ENCODE results near the gene PWWP2B.

DNA sequence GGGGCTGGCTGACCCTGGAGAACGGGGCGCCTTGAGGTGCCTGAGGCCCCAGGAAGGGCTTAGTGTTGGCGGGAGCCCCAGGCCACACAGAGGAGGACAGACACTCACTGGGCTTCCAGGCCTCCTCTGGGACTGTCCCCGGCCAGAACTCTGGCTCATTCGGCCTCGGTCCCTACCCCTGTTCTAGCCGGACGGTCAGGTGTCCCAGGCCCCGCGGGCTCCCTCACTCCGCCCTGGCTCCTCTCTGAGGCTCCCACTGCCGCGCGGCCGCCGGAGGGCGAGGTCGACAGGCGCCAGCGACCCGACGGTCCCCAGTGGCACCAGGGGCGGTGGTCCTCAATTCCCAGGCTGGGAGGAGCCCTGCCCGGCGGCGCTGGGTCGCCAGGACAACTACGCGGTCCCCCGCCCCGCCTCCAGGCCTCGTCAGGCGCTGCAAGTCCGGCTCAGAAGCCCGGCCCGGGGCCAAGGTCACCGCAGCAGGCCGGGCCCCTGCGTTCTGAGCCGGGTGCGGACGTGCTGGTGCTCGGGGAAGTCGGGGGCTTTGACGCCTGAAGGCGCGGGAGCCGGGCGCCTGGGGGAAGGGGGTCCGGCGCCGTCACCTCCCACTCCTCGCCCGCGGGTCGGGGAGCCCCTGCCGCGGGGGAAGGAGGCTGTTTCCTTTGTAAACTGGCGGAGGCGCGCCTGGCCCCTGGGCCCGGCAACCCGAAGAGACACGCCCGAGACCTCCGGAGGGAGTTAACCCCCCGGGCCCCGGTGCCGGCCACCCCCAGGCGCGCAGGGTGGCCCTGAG is 1.1 kb upstream of the PWWP2B start:
- TF ChIP-seq, protein P1, sequence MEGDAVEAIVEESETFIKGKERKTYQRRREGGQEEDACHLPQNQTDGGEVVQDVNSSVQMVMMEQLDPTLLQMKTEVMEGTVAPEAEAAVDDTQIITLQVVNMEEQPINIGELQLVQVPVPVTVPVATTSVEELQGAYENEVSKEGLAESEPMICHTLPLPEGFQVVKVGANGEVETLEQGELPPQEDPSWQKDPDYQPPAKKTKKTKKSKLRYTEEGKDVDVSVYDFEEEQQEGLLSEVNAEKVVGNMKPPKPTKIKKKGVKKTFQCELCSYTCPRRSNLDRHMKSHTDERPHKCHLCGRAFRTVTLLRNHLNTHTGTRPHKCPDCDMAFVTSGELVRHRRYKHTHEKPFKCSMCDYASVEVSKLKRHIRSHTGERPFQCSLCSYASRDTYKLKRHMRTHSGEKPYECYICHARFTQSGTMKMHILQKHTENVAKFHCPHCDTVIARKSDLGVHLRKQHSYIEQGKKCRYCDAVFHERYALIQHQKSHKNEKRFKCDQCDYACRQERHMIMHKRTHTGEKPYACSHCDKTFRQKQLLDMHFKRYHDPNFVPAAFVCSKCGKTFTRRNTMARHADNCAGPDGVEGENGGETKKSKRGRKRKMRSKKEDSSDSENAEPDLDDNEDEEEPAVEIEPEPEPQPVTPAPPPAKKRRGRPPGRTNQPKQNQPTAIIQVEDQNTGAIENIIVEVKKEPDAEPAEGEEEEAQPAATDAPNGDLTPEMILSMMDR (IDR thresholded peaks at IDR 0.05): no peak
- TF ChIP-seq POLR2AphosphoS5 (IDR thresholded peaks at IDR 0.05; ENCODE audit: low read depth, low read length) (0 out of 2 replicates have a peak, but pooled peaks have one; percentile 16), SIN3A (IDR thresholded peaks at IDR 0.05; ENCODE audit: borderline replicate concordance, insufficient read depth, low read depth, low read length) (0 out of 2 replicates have a peak, but pooled peaks have one; percentile 20), TCF7L2 (IDR thresholded peaks at IDR 0.05; ENCODE audit: low read depth, low read length) (no peak)
- TF ChIP-seq, protein P2, sequence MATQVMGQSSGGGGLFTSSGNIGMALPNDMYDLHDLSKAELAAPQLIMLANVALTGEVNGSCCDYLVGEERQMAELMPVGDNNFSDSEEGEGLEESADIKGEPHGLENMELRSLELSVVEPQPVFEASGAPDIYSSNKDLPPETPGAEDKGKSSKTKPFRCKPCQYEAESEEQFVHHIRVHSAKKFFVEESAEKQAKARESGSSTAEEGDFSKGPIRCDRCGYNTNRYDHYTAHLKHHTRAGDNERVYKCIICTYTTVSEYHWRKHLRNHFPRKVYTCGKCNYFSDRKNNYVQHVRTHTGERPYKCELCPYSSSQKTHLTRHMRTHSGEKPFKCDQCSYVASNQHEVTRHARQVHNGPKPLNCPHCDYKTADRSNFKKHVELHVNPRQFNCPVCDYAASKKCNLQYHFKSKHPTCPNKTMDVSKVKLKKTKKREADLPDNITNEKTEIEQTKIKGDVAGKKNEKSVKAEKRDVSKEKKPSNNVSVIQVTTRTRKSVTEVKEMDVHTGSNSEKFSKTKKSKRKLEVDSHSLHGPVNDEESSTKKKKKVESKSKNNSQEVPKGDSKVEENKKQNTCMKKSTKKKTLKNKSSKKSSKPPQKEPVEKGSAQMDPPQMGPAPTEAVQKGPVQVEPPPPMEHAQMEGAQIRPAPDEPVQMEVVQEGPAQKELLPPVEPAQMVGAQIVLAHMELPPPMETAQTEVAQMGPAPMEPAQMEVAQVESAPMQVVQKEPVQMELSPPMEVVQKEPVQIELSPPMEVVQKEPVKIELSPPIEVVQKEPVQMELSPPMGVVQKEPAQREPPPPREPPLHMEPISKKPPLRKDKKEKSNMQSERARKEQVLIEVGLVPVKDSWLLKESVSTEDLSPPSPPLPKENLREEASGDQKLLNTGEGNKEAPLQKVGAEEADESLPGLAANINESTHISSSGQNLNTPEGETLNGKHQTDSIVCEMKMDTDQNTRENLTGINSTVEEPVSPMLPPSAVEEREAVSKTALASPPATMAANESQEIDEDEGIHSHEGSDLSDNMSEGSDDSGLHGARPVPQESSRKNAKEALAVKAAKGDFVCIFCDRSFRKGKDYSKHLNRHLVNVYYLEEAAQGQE (IDR thresholded peaks at IDR 0.05; ENCODE audit: insufficient read depth in 1 of 2, low read depth in 2 of 2, low read length in 1 of 2): 0 out of 4 replicates have a peak, but pooled peaks of 1 of the 2 experiments have one; percentile 12

Measured in Panc1 (cell line).